Kidney epithelial cell (primary cell): ENCODE data around the gene ANO9. TPM values are rescaled to one million over a fixed set of nuclear protein-coding genes. Genes with fewer than 3 reads are reported as not detected.

Source experiments
- DNase-seq: peaks from one replicate; pipeline ENCODE4 v3.0.0-alpha.2; 2010; ENCODE audit warnings: low read depth
- H3K27me3 ChIP-seq: 2 replicates; pipeline ENCODE4 v1.6.0; 2011; ENCODE audit warnings: low read length; ENCODE audit not compliant: control insufficient read depth, insufficient read depth
- H3K36me3 ChIP-seq: 2 replicates; pipeline ENCODE4 v1.5.1; 2011; ENCODE audit warnings: low read length; ENCODE audit not compliant: control insufficient read depth, insufficient read depth
- H3K4me3 ChIP-seq: 2 replicates; pipeline ENCODE4 v1.5.1; 2011; ENCODE audit warnings: low read depth, mild to moderate bottlenecking, control low read depth, low read length
- CTCF ChIP-seq: IDR thresholded peaks from 2 replicates; pipeline ENCODE4 v1.5.1; 2011; ENCODE audit warnings: mild to moderate bottlenecking, moderate library complexity, low read length, control low read depth, inconsistent platforms; ENCODE audit not compliant: insufficient read depth, poor library complexity, severe bottlenecking
- total RNA-seq: library from RNA; depleted of rRNA; stranded (reverse); fragments of >200 nt; gene quantifications from 2 replicates; pipeline ENCODE4 v1.2.3, GENCODE V29; 2015

The ANO9 gene
- total RNA-seq, 1 donor from 2014 or later, result 18.4 TPM

DNA sequence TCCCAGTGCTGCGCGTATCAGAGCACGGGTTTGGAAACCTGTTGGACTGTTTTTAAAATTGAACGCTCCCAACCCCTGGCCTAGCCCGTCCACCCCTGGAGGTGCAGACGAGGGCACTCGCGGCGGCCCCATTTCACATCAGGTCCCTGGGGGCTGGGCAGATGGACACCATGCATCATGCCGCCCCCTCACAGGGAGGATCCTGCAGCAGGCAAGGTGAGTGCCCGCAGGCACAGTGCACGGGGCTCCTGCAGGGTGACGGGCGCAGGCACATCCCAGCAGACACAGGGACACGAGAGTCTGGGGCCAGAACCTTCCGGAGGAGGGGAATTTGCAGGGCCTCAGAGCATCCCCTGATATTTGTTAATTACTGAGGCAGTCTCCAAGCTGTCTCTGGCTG lies 7.3 kb downstream of the ANO9 start:
- no peaks in the 10 kb centered on the region for H3K36me3 ChIP-seq
- H3K4me3 ChIP-seq, result no peak overlapping the region
- H3K27me3 ChIP-seq, result no peaks in the 10 kb centered on the region
- no peak for TF ChIP-seq CTCF
- DNase-seq, result no peak

DNA sequence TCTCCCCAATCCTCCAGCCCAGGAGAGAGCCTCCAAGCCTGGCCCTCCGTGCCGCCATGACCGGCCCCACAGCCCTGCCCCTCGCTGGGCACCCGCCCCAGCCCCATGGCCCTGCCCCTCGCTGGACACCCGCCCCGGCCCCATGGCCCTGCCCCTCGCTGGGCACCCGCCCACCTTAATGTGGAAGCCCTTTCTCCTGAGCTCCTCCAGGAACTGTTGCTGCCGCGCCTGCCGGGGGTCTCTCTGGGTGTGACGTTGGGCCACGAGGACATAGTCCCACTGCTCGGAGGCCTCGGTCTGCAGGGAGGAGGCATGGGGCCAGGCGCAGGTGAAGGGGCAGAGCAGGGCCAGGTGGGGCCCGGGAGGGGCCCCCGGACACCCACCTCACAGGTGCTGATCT lies 8.2 kb downstream of the ANO9 start:
- TF ChIP-seq CTCF, result no peak
- no peaks in the 10 kb centered on the region for H3K36me3 ChIP-seq
- no peak overlapping the region for H3K4me3 ChIP-seq
- no peaks in the 10 kb centered on the region for H3K27me3 ChIP-seq
- DNase-seq, result no peak

- H3K27me3 ChIP-seq, result no peaks in the 10 kb centered on the region
Measured at GRCh38 chr11:433111-433510, 8.7 kb downstream of the ANO9 start.

GRCh38 chr11:432501-433100 lies 9.2 kb downstream of the ANO9 start:
- DNase-seq, result no peak
- Histone ChIP-seq H3K4me3 (no peak overlapping the region), H3K36me3 (no peaks in the 10 kb centered on the region), H3K27me3 (no peaks in the 10 kb centered on the region)
- no peak for TF ChIP-seq CTCF

More at GRCh38 chr11:433111-433510, 8.7 kb downstream of the ANO9 start:
- Histone ChIP-seq H3K36me3 (no peaks in the 10 kb centered on the region), H3K4me3 (no peak overlapping the region)
- TF ChIP-seq CTCF, result no peak
- no peak for DNase-seq

DNA sequence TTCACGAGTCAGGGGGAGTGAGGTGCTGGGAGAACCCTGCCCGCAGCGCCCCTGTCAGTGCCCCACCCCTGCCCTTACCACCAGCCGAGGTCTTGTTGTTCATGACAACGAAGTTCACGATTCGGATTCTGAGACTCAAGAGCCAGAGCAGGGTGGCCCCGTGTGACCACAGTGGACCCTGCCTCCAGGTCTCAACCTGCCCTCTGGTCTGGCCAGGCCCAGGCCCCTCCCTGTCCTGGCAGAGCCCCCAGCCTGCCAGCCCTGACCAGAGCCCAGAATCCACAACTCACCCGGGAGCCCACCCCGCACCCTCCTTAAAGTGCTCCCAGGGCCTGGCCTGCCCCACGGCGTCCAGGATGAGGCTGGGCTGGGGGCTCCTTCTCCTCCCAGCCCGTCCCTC lies 9.9 kb downstream of the ANO9 start:
- Histone ChIP-seq H3K4me3 (no peak overlapping the region), H3K27me3 (no peaks in the 10 kb centered on the region), H3K36me3 (no peaks in the 10 kb centered on the region)
- DNase-seq, result no peak
- TF ChIP-seq CTCF, result no peak

DNA sequence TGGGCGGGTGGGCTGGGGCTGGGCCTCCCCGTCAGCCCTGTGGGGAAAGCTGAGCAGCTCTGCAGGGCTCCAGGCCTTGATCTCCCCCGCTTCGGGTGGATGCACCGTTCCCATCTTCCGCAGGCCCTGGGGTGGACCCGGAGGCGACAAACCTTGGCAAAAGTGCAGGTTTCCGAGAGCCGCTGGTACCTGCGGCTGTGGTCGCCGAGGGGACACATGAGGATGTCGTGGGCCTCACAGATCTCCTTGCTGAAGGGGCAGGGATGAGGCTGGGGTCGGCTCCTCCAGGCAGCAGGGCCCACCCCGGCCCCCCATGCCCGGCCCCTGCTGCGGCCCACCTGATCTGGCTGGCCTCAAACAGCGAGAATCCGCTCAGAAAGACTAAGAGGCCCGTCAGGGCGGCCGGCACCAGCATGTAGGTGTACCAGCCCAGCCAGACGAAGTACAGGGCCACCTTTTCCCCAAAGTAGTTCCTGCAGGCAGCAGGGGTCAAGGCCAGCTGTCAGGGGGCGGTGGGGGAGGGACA lies 11.8 kb downstream of the ANO9 start:
- TF ChIP-seq CTCF, result no peak
- Histone ChIP-seq H3K36me3 (no peaks in the 10 kb centered on the region), H3K4me3 (no peak overlapping the region), H3K27me3 (peaks cover 4% of the 10 kb centered on the region)
- no peak for DNase-seq
